GM12864 (cell line): ENCODE results near the gene NUAK1.
A peak's percentile ranks its signal among the peaks of the same experiment; 100 is the strongest.

Experiments used
- DNase-seq: peaks from one replicate; pipeline ENCODE4 v3.0.0-alpha.2; 2011; ENCODE audit warnings: low read depth
- H3K4me3 ChIP-seq: 2 replicates; pipeline ENCODE4 v1.5.1; 2011; ENCODE audit warnings: mild to moderate bottlenecking, low read depth, low read length, control low read depth
- TF ChIP-seq, protein P1 (sequence below): IDR thresholded peaks from 2 replicates; pipeline ENCODE4 v1.5.1; 2011; ENCODE audit warnings: low read depth, mild to moderate bottlenecking, moderate library complexity, low read length, control low read depth, inconsistent platforms; ENCODE audit errors: missing control alignments

The NUAK1 gene

DNA sequence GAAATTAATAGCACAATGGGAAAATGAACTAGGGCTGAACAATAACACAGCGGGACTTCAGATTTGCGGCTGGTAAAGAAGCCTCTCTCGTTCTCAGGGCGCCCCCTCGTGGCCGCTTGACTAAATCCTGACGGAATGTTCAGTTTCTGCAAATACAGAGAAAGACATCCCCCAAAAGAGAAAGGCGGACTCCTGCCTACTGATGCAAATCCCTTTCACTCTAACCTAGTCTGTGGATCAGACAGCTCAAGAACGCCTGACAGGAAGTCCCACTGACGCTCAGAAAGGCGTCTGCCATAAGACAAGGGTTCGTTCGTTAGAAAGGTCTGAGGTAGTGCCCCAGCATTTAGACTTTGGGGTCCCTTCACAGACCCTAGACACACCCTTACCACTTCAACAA lies 2.5 kb downstream of the NUAK1 start:
- no peak for DNase-seq
- H3K4me3 ChIP-seq, result no peak overlapping the region
- TF ChIP-seq, protein P1, sequence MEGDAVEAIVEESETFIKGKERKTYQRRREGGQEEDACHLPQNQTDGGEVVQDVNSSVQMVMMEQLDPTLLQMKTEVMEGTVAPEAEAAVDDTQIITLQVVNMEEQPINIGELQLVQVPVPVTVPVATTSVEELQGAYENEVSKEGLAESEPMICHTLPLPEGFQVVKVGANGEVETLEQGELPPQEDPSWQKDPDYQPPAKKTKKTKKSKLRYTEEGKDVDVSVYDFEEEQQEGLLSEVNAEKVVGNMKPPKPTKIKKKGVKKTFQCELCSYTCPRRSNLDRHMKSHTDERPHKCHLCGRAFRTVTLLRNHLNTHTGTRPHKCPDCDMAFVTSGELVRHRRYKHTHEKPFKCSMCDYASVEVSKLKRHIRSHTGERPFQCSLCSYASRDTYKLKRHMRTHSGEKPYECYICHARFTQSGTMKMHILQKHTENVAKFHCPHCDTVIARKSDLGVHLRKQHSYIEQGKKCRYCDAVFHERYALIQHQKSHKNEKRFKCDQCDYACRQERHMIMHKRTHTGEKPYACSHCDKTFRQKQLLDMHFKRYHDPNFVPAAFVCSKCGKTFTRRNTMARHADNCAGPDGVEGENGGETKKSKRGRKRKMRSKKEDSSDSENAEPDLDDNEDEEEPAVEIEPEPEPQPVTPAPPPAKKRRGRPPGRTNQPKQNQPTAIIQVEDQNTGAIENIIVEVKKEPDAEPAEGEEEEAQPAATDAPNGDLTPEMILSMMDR, result peak; percentile 73

- TF ChIP-seq, protein P1, result no peak
- no peak for DNase-seq
- no peak overlapping the region for H3K4me3 ChIP-seq
Measured at GRCh38 chr12:106135781-106136180, 3.0 kb downstream of the NUAK1 start.

- no peak overlapping the region for H3K4me3 ChIP-seq
- DNase-seq, result no peak
- TF ChIP-seq, protein P1, result no peak
Measured at GRCh38 chr12:106135075-106135474, 3.7 kb downstream of the NUAK1 start.

- TF ChIP-seq, protein P1, result no peak
- H3K4me3 ChIP-seq, result no peak overlapping the region
- DNase-seq, result no peak
Measured at GRCh38 chr12:106134294-106134949, 4.3 kb downstream of the NUAK1 start.

DNA sequence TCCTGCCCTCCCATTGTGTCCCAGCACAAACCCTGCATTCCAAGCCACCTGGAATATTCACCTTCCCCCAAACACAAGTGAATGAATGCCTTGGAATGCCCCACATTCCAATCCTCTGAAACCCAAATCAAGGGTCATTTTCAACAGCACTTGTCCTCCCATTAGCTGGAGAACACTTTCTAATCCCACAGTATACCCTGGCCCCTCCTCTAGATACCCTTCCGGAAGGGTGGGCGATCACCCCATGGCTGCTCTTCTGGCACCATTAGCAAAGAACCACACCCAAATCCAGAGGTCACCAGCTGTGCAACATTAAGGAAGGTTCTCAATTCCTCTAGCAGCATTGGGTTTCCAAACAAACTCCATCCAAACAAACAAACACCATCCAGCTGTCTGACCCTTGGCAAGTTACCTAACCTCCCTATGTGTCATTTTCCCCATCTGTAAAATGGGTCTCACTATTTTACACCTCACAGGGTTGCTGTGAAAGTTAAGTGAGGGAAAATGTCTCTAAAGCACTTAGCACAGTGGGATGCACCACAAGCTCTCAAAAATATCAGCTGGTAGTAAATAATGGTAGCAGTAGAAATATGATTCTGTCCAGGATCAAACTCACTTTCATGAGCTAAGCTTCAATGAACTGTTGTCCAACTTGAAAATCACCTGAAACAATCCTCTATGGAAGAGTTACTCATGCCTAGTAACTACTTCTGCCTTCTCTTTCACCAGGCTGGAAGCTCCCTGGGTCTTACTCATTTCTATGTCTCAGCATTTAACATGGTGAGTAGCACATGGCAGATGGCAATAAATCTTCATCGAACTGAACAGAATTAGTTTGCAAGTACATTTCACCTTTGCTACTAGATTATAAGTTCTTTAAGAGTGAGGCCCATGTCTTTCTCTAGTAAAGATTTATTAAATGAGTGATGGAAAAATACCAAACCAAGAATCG lies 5.3 kb downstream of the NUAK1 start:
- DNase-seq, result no peak
- TF ChIP-seq, protein P1, result no peak
- no peak overlapping the region for H3K4me3 ChIP-seq

- DNase-seq, result no peak
- TF ChIP-seq, protein P1, result no peak
- H3K4me3 ChIP-seq, result no peak overlapping the region
Measured at GRCh38 chr12:106132175-106133135, 6.3 kb downstream of the NUAK1 start.
